GM18909 (cell line): ENCODE data around the gene SYNGR1.

Experiments used
- ATAC-seq: cut with Tn5 transposase; IDR thresholded peaks from one replicate; pipeline ENCODE4 v1.9.1; 2021; ENCODE audit warnings: mild to moderate bottlenecking; ENCODE audit not compliant: unreplicated experiment, poor library complexity

The SYNGR1 gene

GRCh38 chr22:39423976-39424375 lies 74.2 kb downstream of the SYNGR1 start:
- no peak for ATAC-seq

DNA sequence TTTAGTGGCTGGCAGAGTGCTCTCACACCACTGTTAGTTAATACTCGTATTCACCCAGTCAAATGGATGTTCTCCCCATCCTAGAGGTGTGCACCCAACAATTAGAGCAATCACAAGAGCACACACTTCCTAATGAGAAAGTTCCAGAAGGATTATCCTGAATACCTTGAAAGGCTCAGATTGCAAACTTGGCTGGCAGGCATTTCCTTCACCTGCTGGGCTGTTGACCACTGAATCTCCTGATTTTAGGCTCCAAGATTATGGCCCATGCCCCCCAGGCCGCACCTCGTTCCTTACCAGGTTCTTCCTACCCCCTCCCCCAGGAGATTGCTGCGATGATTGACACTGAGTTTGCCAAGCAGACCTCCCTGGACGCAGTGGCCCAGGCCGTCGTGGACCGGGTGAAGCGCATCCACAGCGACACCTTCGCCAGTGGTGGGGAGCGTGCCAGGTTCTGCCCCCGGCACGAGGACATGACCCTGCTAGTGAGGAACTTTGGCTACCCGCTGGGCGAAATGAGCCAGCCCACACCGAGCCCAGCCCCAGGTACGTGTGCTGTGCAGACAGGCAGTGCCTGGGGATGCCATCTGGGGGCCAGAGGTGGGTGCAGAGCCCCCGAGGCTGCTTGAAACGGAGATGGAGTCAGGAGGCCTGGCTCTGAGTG lies 76.7 kb downstream of the SYNGR1 start:
- ATAC-seq: no peak

- ATAC-seq: no peak
Measured at GRCh38 chr22:39427751-39428596, 78.2 kb downstream of the SYNGR1 start.

GRCh38 chr22:39428597-39429071 lies 78.8 kb downstream of the SYNGR1 start:
- no peak for ATAC-seq

GRCh38 chr22:39429186-39429585 lies 79.4 kb downstream of the SYNGR1 start:
- no peak for ATAC-seq

GRCh38 chr22:39429916-39430575 lies 80.3 kb downstream of the SYNGR1 start:
- no peak for ATAC-seq

DNA sequence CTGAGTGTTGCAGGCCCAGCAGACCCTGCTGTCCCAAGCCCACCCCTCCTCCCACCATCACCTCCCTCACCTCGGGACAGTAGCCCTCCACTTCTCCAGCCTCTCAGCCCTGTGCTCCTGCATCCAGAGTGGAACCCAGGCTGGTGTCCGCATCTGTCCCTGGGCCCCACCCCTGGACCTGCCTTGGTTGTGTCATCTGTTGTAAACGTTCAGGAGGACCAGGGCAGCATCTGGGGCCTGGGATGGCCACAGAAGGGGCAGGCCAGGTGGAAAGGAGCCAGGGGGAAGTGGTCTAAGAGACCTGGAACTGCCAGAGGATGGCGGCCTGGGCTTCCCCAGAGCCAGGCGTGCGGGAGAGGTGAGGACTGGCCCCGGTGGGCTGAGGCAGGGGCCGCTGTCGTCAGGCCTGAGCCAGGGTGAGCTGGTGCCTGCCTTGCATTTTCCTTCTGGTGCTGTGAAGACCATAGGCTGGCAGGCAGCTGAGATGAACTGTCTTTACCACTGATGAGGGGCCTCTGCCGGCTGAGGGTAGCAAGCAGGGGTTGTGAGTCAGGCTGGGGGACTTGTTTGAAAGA lies 80.9 kb downstream of the SYNGR1 start:
- no peak for ATAC-seq

DNA sequence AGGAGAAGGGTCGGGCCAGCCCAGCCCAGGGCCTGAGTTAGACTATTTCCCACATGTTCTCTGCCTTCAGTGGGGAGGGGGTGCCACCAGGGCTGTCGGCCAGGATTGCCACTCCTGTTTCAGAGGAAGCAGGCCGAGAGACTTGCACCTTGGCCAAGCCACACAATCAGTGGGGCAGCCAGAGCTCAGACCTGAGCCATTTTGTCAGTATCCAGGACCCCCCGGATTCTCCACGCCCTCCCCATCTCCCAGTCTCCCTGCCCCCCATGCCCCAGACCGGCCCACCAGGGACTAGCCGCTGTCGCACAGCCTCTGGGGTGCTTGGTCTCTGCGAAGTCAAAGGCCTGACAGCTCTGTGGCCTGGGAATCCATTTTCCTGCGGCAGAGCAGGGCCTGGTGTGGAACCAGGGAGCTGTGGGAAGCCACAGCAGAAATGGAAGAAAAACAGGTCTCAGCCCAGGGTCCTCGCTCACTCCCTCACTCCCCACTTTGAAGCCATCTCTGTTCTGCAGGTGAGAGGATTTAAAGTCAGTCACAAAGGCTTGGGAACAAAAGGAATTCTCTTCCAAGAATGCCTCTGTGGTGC lies 81.5 kb downstream of the SYNGR1 start:
- no peak for ATAC-seq

DNA sequence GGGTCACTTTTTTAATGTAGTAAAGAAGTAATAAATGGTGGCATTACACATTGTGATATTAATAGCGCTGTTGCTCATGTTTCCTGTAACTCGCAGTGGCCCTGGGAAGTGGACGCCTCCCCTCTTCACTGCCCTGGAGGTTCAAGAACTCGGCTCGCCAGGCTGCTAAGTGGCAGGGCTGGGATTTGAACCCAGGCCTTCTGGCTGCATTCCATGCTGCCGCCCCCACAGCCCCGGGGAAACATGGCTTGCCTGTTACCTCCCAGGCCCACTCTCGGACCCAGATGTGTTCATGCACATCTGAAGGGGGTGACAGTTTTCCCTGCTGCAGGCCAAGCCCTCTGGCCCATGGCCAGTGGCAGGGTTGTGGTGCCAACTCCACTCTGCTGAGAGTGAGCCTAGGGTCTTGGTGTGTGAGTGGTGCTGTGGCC lies 82.0 kb downstream of the SYNGR1 start:
- no peak for ATAC-seq

DNA sequence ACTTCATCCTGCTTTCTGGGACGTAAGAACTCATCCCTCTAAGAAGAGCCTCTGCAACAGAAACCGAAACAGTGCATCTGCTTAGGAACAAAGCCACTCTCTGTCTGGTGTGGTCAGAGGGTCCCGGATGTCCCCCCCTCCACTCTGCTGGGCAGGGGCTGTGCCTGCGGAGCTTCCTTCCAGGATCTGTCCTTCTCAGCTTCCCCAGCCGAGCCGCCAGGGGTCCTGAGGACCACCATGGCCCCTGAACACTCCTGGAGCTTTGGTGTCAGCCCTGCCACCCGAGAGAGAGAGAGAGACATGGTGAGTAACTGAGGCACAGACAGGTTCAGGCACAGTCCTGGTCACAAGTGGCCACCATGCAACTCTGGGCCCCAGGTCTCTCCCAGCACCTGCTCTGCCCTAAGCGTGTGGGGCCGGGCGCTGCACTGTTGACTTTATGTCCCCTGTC lies 82.6 kb downstream of the SYNGR1 start:
- no peak for ATAC-seq

GRCh38 chr22:39433476-39434242 lies 83.9 kb downstream of the SYNGR1 start:
- no peak for ATAC-seq

GRCh38 chr22:39434243-39434653 lies 84.5 kb downstream of the SYNGR1 start:
- ATAC-seq: no peak

DNA sequence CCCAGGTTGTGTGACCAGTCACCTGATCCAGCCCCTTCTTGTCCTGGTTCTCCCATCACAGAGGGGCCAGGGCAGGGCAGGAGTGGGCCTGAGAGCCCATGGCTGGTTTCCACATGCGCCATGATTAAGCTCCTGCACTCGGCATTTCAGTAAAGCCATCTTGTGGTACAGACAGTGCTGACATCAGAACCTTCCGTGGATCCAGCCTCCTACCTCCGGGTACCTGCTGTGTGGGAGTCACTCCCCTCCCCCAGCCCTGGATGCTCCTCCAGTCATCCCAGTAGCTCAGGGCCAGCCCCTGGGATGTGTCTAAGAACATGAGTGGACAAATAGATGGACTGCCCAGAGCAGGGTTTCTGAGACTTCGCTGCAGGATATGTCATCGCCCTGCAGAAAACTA lies 84.9 kb downstream of the SYNGR1 start:
- no peak for ATAC-seq
